Measurements from ENCODE around the gene MEPCE. TPM values are rescaled to one million over a fixed set of nuclear protein-coding genes. Genes with fewer than 3 reads are reported as not detected.

MEPCE gene
- total and polyA plus RNA-seq, 4 donors: 6.7 to 21.8 (median 16.5) TPM

DNA sequence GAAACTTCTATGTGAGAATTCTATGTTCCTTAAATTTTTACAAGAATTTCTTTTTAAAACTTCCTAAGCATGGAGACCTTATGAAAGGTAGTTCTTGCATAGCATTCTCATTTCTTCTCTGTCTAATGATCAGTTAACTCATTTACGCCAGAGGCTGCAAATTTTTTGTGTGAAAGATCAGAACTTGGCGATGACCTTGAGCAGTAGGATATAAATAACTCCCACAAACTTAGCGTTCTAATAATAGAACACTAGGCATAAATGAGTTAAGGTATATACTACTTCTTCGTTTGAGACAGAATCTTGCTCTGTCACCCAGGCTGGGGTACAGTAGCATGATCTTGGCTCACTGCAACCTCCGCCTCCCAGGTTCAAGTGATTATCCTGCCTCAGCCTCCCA, 42.7 kb upstream of the MEPCE start:
- Histone ChIP-seq H3K9ac (ENCODE audit: low read depth in 1 of 2, low read length in 2 of 2) (no peak overlapping the region), H3K4me1 (ENCODE audit: control insufficient read depth in 4 of 4, insufficient read depth in 4 of 4, low read length in 3 of 4) (no peaks in the 10 kb centered on the region), H3K4me3 (ENCODE audit: low read depth in 1 of 3, low read length in 3 of 3) (no peak overlapping the region), H3K27ac (ENCODE audit: low read depth in 1 of 2, low read length in 2 of 2) (no peak overlapping the region), H3K27me3 (ENCODE audit: control insufficient read depth in 4 of 4, insufficient read depth in 4 of 4, low read length in 3 of 4) (no peaks in the 10 kb centered on the region), H3K36me3 (ENCODE audit: control insufficient read depth in 4 of 4, insufficient read depth in 3 of 4, low read depth in 1 of 4, low read length in 3 of 4) (no peaks in the 10 kb centered on the region), H3K9me3 (ENCODE audit: control insufficient read depth in 4 of 4, low read length in 3 of 4) (no peaks in the 10 kb centered on the region)
- TF ChIP-seq, protein P1, sequence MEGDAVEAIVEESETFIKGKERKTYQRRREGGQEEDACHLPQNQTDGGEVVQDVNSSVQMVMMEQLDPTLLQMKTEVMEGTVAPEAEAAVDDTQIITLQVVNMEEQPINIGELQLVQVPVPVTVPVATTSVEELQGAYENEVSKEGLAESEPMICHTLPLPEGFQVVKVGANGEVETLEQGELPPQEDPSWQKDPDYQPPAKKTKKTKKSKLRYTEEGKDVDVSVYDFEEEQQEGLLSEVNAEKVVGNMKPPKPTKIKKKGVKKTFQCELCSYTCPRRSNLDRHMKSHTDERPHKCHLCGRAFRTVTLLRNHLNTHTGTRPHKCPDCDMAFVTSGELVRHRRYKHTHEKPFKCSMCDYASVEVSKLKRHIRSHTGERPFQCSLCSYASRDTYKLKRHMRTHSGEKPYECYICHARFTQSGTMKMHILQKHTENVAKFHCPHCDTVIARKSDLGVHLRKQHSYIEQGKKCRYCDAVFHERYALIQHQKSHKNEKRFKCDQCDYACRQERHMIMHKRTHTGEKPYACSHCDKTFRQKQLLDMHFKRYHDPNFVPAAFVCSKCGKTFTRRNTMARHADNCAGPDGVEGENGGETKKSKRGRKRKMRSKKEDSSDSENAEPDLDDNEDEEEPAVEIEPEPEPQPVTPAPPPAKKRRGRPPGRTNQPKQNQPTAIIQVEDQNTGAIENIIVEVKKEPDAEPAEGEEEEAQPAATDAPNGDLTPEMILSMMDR (IDR thresholded peaks at IDR 0.05; ENCODE audit: low read depth, low read length, missing input control): no peak
- TF ChIP-seq RAD21 (IDR thresholded peaks at IDR 0.05) (no peak), FOXA2 (IDR thresholded peaks at IDR 0.05) (no peak), TAF1 (conservative IDR thresholded peaks at IDR 0.05) (no peak), HNF4G (IDR thresholded peaks at IDR 0.05) (no peak)
- no peak for DNase-seq (ENCODE audit: low spot score)
- WGBS: 79% methylated on average over 5 of the region's 5 CpGs

DNA sequence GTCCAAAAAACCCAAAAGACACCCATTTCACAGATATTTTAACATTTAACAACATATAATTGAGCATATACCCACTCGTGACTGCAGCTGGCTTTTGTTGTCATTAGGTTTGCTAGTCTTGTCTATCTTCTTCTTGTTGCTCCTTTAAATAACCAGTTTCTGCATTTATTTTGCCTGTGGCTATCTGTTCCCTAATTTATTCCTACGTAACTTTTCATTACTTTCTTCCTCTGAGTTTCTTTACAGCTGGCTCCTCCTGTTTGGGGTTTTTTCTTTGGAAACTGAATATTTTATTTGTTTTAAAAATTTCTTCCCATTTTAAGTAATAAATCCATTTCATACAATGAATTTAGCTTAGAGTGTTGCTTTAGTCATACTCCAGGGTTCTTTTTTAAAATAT, 41.9 kb upstream of the MEPCE start:
- Histone ChIP-seq H3K36me3 (ENCODE audit: control insufficient read depth in 4 of 4, insufficient read depth in 3 of 4, low read depth in 1 of 4, low read length in 3 of 4) (no peaks in the 10 kb centered on the region), H3K27me3 (ENCODE audit: control insufficient read depth in 4 of 4, insufficient read depth in 4 of 4, low read length in 3 of 4) (no peaks in the 10 kb centered on the region), H3K27ac (ENCODE audit: low read depth in 1 of 2, low read length in 2 of 2) (no peak overlapping the region), H3K9ac (ENCODE audit: low read depth in 1 of 2, low read length in 2 of 2) (no peak overlapping the region), H3K4me3 (ENCODE audit: low read depth in 1 of 3, low read length in 3 of 3) (no peak overlapping the region), H3K4me1 (ENCODE audit: control insufficient read depth in 4 of 4, insufficient read depth in 4 of 4, low read length in 3 of 4) (no peaks in the 10 kb centered on the region), H3K9me3 (ENCODE audit: control insufficient read depth in 4 of 4, low read length in 3 of 4) (no peaks in the 10 kb centered on the region)
- 85% methylated on average over 2 of the region's 2 CpGs for WGBS
- TF ChIP-seq JUND (IDR thresholded peaks at IDR 0.05) (no peak), HNF4A (conservative IDR thresholded peaks at IDR 0.05) (no peak), NR2F2 (IDR thresholded peaks at IDR 0.05) (no peak)
- TF ChIP-seq, protein P2, sequence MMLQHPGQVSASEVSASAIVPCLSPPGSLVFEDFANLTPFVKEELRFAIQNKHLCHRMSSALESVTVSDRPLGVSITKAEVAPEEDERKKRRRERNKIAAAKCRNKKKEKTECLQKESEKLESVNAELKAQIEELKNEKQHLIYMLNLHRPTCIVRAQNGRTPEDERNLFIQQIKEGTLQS (IDR thresholded peaks at IDR 0.05): no peak
- DNase-seq (ENCODE audit: low spot score): no peak

- H3K4me1 ChIP-seq (ENCODE audit: control insufficient read depth in 4 of 4, insufficient read depth in 4 of 4, low read length in 3 of 4): no peaks in the 10 kb centered on the region
- no peak for DNase-seq (ENCODE audit: low spot score)
- H3K27ac ChIP-seq (ENCODE audit: low read depth in 1 of 2, low read length in 2 of 2): no peak overlapping the region
Measured at GRCh38 chr7:100389437-100390088, 40.1 kb upstream of the MEPCE start.

More at GRCh38 chr7:100389437-100390088, 40.1 kb upstream of the MEPCE start:
- Histone ChIP-seq H3K9me3 (ENCODE audit: control insufficient read depth in 4 of 4, low read length in 3 of 4) (no peaks in the 10 kb centered on the region), H3K27me3 (ENCODE audit: control insufficient read depth in 4 of 4, insufficient read depth in 4 of 4, low read length in 3 of 4) (no peaks in the 10 kb centered on the region), H3K9ac (ENCODE audit: low read depth in 1 of 2, low read length in 2 of 2) (no peak overlapping the region), H3K4me3 (ENCODE audit: low read depth in 1 of 3, low read length in 3 of 3) (no peak overlapping the region), H3K36me3 (ENCODE audit: control insufficient read depth in 4 of 4, insufficient read depth in 3 of 4, low read depth in 1 of 4, low read length in 3 of 4) (no peaks in the 10 kb centered on the region)
- WGBS: 77% methylated on average over 9 of the region's 9 CpGs
- TF ChIP-seq FOXA1 (IDR thresholded peaks at IDR 0.05) (no peak), JUND (IDR thresholded peaks at IDR 0.05) (no peak), HNF4A (conservative IDR thresholded peaks at IDR 0.05) (no peak)
- TF ChIP-seq, protein P2 (IDR thresholded peaks at IDR 0.05): no peak
